Endodermal cell (in vitro differentiated cells): ENCODE results near the gene THY1. TPM values are rescaled to one million over a fixed set of nuclear protein-coding genes. Genes with fewer than 3 reads are reported as not detected.

Source experiments
- DNase-seq: peaks from one replicate; pipeline ENCODE4 v3.0.0-alpha.2; 2017
- H3K27ac ChIP-seq: 2 replicates; pipeline ENCODE4 v1.5.1; 2013; ENCODE audit warnings: mild to moderate bottlenecking, low read depth, low read length, moderate library complexity
- H3K27me3 ChIP-seq: 2 replicates; pipeline ENCODE4 v1.6.1; 2013; ENCODE audit warnings: mild to moderate bottlenecking, low read length, moderate library complexity; ENCODE audit not compliant: insufficient read depth, control insufficient read depth, poor library complexity, severe bottlenecking
- H3K36me3 ChIP-seq: 2 replicates; pipeline ENCODE4 v1.7.0; 2013; ENCODE audit warnings: mild to moderate bottlenecking, low read length, moderate library complexity; ENCODE audit not compliant: control insufficient read depth, insufficient read depth
- H3K4me1 ChIP-seq: one replicate; pipeline ENCODE4 v1.7.0; 2013; ENCODE audit warnings: low read length; ENCODE audit not compliant: control insufficient read depth, insufficient read depth
- H3K4me3 ChIP-seq: 2 replicates; pipeline ENCODE4 v1.5.1; 2013; ENCODE audit warnings: mild to moderate bottlenecking, low read length, moderate library complexity
- H3K9ac ChIP-seq: 2 replicates; pipeline ENCODE4 v1.6.1; 2013; ENCODE audit warnings: mild to moderate bottlenecking, low read length, moderate library complexity; ENCODE audit not compliant: poor library complexity, severe bottlenecking; ENCODE audit errors: extremely low read depth
- H3K9me3 ChIP-seq: 2 replicates; pipeline ENCODE4 v1.6.1; 2013; ENCODE audit warnings: mild to moderate bottlenecking, low read length, moderate library complexity; ENCODE audit not compliant: control insufficient read depth
- H3K27ac Mint-ChIP-seq: 2 replicates; pipeline ENCODE4 v1.8.0; 2020; ENCODE audit warnings: mixed read lengths
- H3K27me3 Mint-ChIP-seq: 2 replicates; pipeline ENCODE4 v1.8.0; 2021; ENCODE audit warnings: mild to moderate bottlenecking, mixed read lengths; ENCODE audit not compliant: insufficient read depth
- H3K36me3 Mint-ChIP-seq: 2 replicates; pipeline ENCODE4 v1.8.0; 2020; ENCODE audit warnings: low read depth, mixed read lengths
- H3K4me1 Mint-ChIP-seq: 2 replicates; pipeline ENCODE4 v1.8.0; 2020; ENCODE audit warnings: mixed read lengths
- H3K4me3 Mint-ChIP-seq: 2 replicates; pipeline ENCODE4 v1.8.0; 2020; ENCODE audit warnings: mild to moderate bottlenecking, moderate library complexity, mixed read lengths
- H3K9me3 Mint-ChIP-seq: 2 replicates; pipeline ENCODE4 v1.8.0; 2020; ENCODE audit warnings: mild to moderate bottlenecking, mixed read lengths
- WGBS, 2 experiments: methylation state at CpG; one replicate each; pipeline versions ENCODE4 v1.1.5 to v1.1.7; 2013; ENCODE audit warnings: missing lambda C conversion rate in 2 of 2, mixed read lengths in 1 of 2; ENCODE audit not compliant: insufficient coverage in 1 of 2, insufficient read length in 1 of 2; 5-methylcytosine and 5-hydroxymethylcytosine counted together
- total RNA-seq, 2 donors: library from RNA; stranded (reverse); fragmentation: NEBNext Ultra II Directional in 1 of 2; extraction: Animal tissue kit (Norgen Biotek cat#: 25700) in 1 of 2; gene quantifications; 2 replicates in 1 of 2; 3 replicates in 1 of 2; pipeline ENCODE4 v1.2.1, GENCODE V29; 2021
- TF ChIP-seq, protein P1 (sequence below): fragments of 200-600 bp; sonication (generic); conservative IDR thresholded peaks from 2 replicates; pipeline ENCODE4 v1.5.0; 2021; ENCODE audit warnings: antibody characterized with exemption, mild to moderate bottlenecking

The THY1 gene
- total RNA-seq, 2 donors from 2014 or later, result 19.3 to 36.1 TPM

DNA sequence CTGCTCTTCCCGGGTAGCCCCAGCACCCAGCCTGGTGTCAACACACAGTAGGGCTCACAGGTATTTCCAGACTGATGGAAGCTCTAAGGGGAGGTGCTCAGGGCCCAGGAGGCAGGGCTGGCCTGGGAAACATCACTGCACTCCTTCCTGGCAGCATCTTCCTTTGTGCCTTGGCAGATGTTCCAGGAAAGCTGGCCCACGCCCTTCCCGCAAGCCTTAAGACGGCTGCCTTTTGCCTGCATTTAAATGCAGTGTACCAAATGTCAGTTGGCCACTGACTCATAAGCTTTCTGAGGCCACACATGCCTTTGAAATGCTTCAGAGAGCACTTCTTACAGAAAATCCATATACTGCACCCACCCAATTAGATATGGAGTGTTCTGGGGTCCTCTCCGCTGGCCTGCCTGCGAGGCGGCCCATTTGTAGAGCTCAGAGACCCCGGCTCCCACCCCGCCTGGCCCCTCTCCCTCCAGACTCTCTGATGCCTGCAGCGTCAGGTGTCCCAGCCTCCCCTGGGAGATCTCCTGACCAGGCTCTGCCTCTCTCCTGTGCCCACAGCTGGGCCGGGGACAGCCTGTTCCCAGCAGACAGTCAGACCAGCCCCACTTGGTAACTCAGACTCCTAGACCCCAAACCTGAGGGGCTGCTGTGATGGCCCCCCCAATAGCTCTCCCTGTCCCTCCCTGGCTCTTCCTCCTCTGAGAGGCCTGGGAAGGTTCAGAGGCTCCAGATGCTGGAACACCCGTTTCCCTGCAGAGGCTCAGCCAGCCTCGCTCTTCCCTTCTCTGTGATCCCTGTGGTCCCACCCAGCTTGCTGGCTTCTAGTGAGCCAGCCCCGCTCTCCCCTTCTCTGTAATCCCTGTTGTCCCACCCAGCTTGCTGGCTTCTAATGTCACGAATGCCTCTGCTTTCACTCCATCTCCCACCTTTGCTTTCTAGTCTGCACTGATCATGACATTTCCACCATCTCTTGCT lies 47.6 kb upstream of the THY1 start:
- Histone ChIP-seq H3K27ac (no peak overlapping the region), H3K4me1 (no peaks in the 10 kb centered on the region), H3K9ac (no peak overlapping the region), H3K9me3 (no peaks in the 10 kb centered on the region), H3K27me3 (no peaks in the 10 kb centered on the region), H3K4me3 (no peak overlapping the region), H3K36me3 (no peaks in the 10 kb centered on the region)
- H3K4me1 Mint-ChIP-seq, result peaks cover 5% of the 10 kb centered on the region
- TF ChIP-seq, protein P1, sequence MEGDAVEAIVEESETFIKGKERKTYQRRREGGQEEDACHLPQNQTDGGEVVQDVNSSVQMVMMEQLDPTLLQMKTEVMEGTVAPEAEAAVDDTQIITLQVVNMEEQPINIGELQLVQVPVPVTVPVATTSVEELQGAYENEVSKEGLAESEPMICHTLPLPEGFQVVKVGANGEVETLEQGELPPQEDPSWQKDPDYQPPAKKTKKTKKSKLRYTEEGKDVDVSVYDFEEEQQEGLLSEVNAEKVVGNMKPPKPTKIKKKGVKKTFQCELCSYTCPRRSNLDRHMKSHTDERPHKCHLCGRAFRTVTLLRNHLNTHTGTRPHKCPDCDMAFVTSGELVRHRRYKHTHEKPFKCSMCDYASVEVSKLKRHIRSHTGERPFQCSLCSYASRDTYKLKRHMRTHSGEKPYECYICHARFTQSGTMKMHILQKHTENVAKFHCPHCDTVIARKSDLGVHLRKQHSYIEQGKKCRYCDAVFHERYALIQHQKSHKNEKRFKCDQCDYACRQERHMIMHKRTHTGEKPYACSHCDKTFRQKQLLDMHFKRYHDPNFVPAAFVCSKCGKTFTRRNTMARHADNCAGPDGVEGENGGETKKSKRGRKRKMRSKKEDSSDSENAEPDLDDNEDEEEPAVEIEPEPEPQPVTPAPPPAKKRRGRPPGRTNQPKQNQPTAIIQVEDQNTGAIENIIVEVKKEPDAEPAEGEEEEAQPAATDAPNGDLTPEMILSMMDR, result no peak
- no peak overlapping the region for H3K4me3 Mint-ChIP-seq
- no peaks in the 10 kb centered on the region for H3K9me3 Mint-ChIP-seq
- DNase-seq, result peak; percentile 32
- H3K27ac Mint-ChIP-seq, result no peak overlapping the region
- no peaks in the 10 kb centered on the region for H3K36me3 Mint-ChIP-seq
- H3K27me3 Mint-ChIP-seq, result peaks cover 8% of the 10 kb centered on the region
- 84 to 89% methylated on average over 12 to 15 of the region's 15 CpGs for WGBS, 2 experiments

DNA sequence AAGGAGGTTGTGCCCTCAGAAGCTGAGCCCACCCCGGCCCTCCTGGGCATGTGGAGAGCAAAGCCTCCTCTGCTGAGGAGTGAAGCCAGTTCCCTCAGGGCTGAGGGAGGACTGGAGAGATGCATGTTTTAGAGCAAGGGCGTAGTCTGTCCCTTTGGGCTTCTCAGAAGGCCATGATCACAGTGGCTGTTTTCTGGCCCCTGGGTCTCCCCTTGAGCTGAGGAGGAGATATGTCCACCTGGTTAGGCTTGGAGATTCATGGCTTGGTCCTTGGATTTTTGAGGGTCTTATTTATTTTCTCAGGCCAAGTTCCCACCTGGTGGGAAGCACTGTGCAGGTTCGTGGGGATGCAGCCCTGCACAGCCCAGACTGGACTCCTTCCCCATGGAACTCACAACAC lies 46.5 kb upstream of the THY1 start:
- Histone ChIP-seq H3K36me3 (no peaks in the 10 kb centered on the region), H3K9me3 (no peaks in the 10 kb centered on the region), H3K27ac (no peak overlapping the region), H3K27me3 (no peaks in the 10 kb centered on the region), H3K4me3 (no peak overlapping the region), H3K4me1 (no peaks in the 10 kb centered on the region), H3K9ac (no peak overlapping the region)
- Mint-ChIP-seq H3K27me3 (peaks cover 8% of the 10 kb centered on the region), H3K4me1 (peaks cover 5% of the 10 kb centered on the region), H3K27ac (no peak overlapping the region), H3K4me3 (no peak overlapping the region), H3K9me3 (no peaks in the 10 kb centered on the region), H3K36me3 (no peaks in the 10 kb centered on the region)
- TF ChIP-seq, protein P1, result no peak
- WGBS, 2 experiments, result 82 to 100% methylated on average over 1 to 3 of the region's 3 CpGs
- DNase-seq, result peak; percentile 24

DNA sequence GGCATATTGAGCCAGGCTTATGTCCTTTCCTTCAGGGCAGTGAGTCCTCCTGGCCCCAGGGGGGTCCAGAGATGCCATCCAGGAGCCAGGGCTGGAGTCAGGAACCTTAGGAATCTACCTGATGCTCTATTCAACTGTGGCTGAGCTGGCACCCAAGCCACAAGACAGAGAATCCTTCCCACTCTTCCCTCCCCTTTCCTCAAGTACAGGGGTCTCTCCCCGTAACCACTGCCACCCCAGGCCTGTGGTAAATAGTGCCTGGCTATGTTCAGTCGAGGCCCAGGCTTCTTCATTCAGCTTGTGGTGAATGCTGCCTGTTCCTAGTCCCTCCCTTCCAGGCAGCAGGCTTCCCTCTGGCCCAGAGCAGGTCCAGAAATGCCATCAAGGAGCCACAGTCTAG lies 45.5 kb upstream of the THY1 start:
- H3K4me3 ChIP-seq, result no peak overlapping the region
- H3K36me3 Mint-ChIP-seq, result no peaks in the 10 kb centered on the region
- H3K27me3 Mint-ChIP-seq, result peaks cover 9% of the 10 kb centered on the region
- H3K4me3 Mint-ChIP-seq, result no peak overlapping the region
- TF ChIP-seq, protein P1, result no peak
- no peaks in the 10 kb centered on the region for H3K9me3 ChIP-seq
- no peak overlapping the region for H3K27ac Mint-ChIP-seq
- H3K27me3 ChIP-seq, result no peaks in the 10 kb centered on the region
- no peaks in the 10 kb centered on the region for H3K36me3 ChIP-seq
- no peaks in the 10 kb centered on the region for H3K9me3 Mint-ChIP-seq
- H3K27ac ChIP-seq, result no peak overlapping the region
- H3K4me1 ChIP-seq, result no peaks in the 10 kb centered on the region
- peaks cover 5% of the 10 kb centered on the region for H3K4me1 Mint-ChIP-seq
- peak; percentile 9 for DNase-seq
- WGBS, 2 experiments, result 79 to 82% methylated on average over 2 of the region's 2 CpGs
- no peak overlapping the region for H3K9ac ChIP-seq
